Neural progenitor cell (in vitro differentiated cells): Measurements from ENCODE around the gene RAB11FIP5. TPM values are rescaled to one million over a fixed set of nuclear protein-coding genes. Genes with fewer than 3 reads are reported as not detected.

Experiments
- DNase-seq: peaks from one replicate; pipeline ENCODE4 v3.0.0-alpha.2; 2016; ENCODE audit warnings: low spot score
- H2AFZ ChIP-seq: fragments of 200-600 bp; sonication (generic); replicated peaks from 2 replicates; pipeline ENCODE4 v1.6.1; 2016; ENCODE audit warnings: antibody characterized with exemption
- H3F3A ChIP-seq: fragments of 200-600 bp; sonication (generic); 2 replicates; pipeline ENCODE4 v1.6.1; 2016; ENCODE audit warnings: antibody characterized with exemption, low read depth
- H3K27ac ChIP-seq: fragments of 200-600 bp; sonication (generic); 2 replicates; pipeline ENCODE4 v1.5.1; 2016; ENCODE audit warnings: mild to moderate bottlenecking
- H3K27me3 ChIP-seq: fragments of 200-600 bp; sonication (generic); 2 replicates; pipeline ENCODE4 v1.6.1; 2016; ENCODE audit warnings: mild to moderate bottlenecking, moderate library complexity
- H3K36me3 ChIP-seq: fragments of 200-600 bp; sonication (generic); 2 replicates; pipeline ENCODE4 v1.5.1; 2016
- H3K4me1 ChIP-seq: fragments of 200-600 bp; sonication (generic); 2 replicates; pipeline ENCODE4 v1.6.1; 2016; ENCODE audit warnings: mixed run types
- H3K4me2 ChIP-seq: fragments of 200-600 bp; sonication (generic); 2 replicates; pipeline ENCODE4 v1.6.1; 2016
- H3K4me3 ChIP-seq: fragments of 200-600 bp; sonication (generic); 2 replicates; pipeline ENCODE4 v1.5.1; 2016
- H3K79me2 ChIP-seq: fragments of 200-600 bp; sonication (generic); 2 replicates; pipeline ENCODE4 v1.6.1; 2016; ENCODE audit warnings: low read depth
- H3K9ac ChIP-seq: fragments of 200-600 bp; sonication (generic); 2 replicates; pipeline ENCODE4 v1.6.1; 2016
- H3K9me3 ChIP-seq: fragments of 200-600 bp; sonication (generic); 2 replicates; pipeline ENCODE4 v1.5.1; 2016; ENCODE audit warnings: low read depth
- H4K20me1 ChIP-seq: fragments of 200-600 bp; sonication (generic); 2 replicates; pipeline ENCODE4 v1.6.1; 2016; ENCODE audit warnings: low read depth
- H3K27ac Mint-ChIP-seq: 3 replicates; pipeline ENCODE4 v1.8.0; 2021; ENCODE audit warnings: mixed read lengths
- H3K27me3 Mint-ChIP-seq: 2 replicates; pipeline ENCODE4 v1.8.0; 2022; ENCODE audit warnings: low read depth, mild to moderate bottlenecking, inconsistent platforms, moderate library complexity, mixed read lengths; ENCODE audit not compliant: insufficient read depth
- H3K36me3 Mint-ChIP-seq: 3 replicates; pipeline ENCODE4 v1.8.0; 2021; ENCODE audit warnings: mixed read lengths
- H3K4me1 Mint-ChIP-seq: 3 replicates; pipeline ENCODE4 v1.8.0; 2021; ENCODE audit warnings: mixed read lengths
- H3K4me3 Mint-ChIP-seq: 3 replicates; pipeline ENCODE4 v1.8.0; 2021; ENCODE audit warnings: mild to moderate bottlenecking, moderate library complexity, mixed read lengths
- H3K9me3 Mint-ChIP-seq: 3 replicates; pipeline ENCODE4 v1.8.0; 2020; ENCODE audit warnings: mixed read lengths
- EZH2 ChIP-seq: fragments of 200-600 bp; sonication (generic); IDR thresholded peaks from 2 replicates; pipeline ENCODE4 v1.6.1; 2017; ENCODE audit warnings: antibody characterized with exemption, mild to moderate bottlenecking, moderate library complexity
- EZH2phosphoT487 ChIP-seq: fragments of 200-600 bp; sonication (generic); IDR thresholded peaks from 2 replicates; pipeline ENCODE4 v1.6.1; 2017; ENCODE audit warnings: antibody characterized with exemption
- total RNA-seq: library from RNA; depleted of rRNA; stranded (reverse); fragments of >200 nt; gene quantifications from 2 replicates; pipeline ENCODE4 v1.2.3, GENCODE V29; 2015; ENCODE audit warnings: low replicate concordance
- TF ChIP-seq, protein P1 (sequence below): fragments of 200-600 bp; sonication (generic); IDR thresholded peaks from 2 replicates; pipeline ENCODE4 v1.5.1; 2017; ENCODE audit warnings: antibody characterized with exemption, mild to moderate bottlenecking

Gene RAB11FIP5
- total RNA-seq, 1 donor from 2014 or later, result 4.2 TPM

DNA sequence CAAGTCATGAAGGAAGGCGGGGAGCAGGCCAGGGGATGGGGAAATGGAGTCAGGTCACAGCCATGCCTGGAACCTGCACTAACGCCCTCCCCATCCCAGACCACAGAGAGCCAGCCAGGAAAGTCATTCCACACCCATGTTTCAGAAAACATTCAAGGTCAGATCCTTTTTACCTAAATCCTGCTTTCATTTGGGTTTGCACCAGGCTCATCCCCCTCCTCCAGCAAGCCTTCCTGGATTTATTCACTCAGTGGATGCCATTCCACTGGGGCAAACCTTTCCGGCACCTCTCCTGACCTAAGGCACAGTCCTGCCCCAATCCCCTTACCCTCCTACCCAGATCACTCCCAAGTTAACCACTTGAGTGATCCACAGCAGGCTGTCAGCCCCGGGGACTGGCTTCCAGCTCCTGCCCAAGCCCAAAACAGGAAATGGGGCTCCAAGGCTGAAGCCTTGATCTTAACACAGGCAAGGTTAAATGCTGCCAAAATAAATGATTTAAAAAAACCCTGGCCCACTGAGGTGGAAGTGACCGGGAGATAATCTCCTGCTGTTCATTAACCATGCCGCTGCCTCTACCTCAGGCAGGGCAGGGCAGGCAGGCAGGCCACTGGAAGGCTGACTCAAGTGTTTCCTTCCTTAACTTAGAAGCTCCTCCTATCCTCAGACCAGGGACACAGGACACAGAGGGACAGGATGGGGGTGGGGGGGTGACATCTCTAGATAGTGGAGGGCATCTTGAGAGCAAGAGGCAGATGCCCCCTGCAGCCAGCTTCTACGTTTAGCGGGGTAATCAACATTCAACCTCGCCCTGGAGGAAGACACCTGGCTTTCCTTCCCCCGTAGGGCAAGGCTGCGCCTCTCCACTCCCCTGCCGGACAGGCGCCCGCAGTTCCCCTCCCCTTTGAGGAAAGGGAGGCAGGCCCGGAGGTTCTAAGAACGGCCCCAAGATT, 1.4 kb downstream of the RAB11FIP5 start:
- no peaks in the 10 kb centered on the region for H3K79me2 ChIP-seq
- H3K9me3 ChIP-seq, result no peaks in the 10 kb centered on the region
- H2AFZ ChIP-seq, result peak overlapping the region; percentile 97
- peak overlapping the region; percentile 93 for H3K4me3 Mint-ChIP-seq
- H3K9me3 Mint-ChIP-seq, result no peaks in the 10 kb centered on the region
- no peak overlapping the region for H3K27ac ChIP-seq
- H3K36me3 ChIP-seq, result no peaks in the 10 kb centered on the region
- peaks cover 29% of the 10 kb centered on the region for H4K20me1 ChIP-seq
- H3K4me3 ChIP-seq, result peak overlapping the region; percentile 85
- no peak for TF ChIP-seq EZH2
- TF ChIP-seq, protein P1, sequence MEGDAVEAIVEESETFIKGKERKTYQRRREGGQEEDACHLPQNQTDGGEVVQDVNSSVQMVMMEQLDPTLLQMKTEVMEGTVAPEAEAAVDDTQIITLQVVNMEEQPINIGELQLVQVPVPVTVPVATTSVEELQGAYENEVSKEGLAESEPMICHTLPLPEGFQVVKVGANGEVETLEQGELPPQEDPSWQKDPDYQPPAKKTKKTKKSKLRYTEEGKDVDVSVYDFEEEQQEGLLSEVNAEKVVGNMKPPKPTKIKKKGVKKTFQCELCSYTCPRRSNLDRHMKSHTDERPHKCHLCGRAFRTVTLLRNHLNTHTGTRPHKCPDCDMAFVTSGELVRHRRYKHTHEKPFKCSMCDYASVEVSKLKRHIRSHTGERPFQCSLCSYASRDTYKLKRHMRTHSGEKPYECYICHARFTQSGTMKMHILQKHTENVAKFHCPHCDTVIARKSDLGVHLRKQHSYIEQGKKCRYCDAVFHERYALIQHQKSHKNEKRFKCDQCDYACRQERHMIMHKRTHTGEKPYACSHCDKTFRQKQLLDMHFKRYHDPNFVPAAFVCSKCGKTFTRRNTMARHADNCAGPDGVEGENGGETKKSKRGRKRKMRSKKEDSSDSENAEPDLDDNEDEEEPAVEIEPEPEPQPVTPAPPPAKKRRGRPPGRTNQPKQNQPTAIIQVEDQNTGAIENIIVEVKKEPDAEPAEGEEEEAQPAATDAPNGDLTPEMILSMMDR, result no peak
- TF ChIP-seq EZH2phosphoT487, result no peak
- peaks cover 40% of the 10 kb centered on the region for H3K27me3 ChIP-seq
- peak; percentile 60 for DNase-seq
- H3K36me3 Mint-ChIP-seq, result peaks cover 2% of the 10 kb centered on the region
- H3K4me1 Mint-ChIP-seq, result peaks cover 20% of the 10 kb centered on the region
- H3F3A ChIP-seq, result peaks cover 37% of the 10 kb centered on the region
- H3K9ac ChIP-seq, result no peak overlapping the region
- peak overlapping the region; percentile 87 for H3K4me2 ChIP-seq
- peaks cover 9% of the 10 kb centered on the region for H3K27me3 Mint-ChIP-seq
- H3K4me1 ChIP-seq, result peaks cover 20% of the 10 kb centered on the region
- no peak overlapping the region for H3K27ac Mint-ChIP-seq

DNA sequence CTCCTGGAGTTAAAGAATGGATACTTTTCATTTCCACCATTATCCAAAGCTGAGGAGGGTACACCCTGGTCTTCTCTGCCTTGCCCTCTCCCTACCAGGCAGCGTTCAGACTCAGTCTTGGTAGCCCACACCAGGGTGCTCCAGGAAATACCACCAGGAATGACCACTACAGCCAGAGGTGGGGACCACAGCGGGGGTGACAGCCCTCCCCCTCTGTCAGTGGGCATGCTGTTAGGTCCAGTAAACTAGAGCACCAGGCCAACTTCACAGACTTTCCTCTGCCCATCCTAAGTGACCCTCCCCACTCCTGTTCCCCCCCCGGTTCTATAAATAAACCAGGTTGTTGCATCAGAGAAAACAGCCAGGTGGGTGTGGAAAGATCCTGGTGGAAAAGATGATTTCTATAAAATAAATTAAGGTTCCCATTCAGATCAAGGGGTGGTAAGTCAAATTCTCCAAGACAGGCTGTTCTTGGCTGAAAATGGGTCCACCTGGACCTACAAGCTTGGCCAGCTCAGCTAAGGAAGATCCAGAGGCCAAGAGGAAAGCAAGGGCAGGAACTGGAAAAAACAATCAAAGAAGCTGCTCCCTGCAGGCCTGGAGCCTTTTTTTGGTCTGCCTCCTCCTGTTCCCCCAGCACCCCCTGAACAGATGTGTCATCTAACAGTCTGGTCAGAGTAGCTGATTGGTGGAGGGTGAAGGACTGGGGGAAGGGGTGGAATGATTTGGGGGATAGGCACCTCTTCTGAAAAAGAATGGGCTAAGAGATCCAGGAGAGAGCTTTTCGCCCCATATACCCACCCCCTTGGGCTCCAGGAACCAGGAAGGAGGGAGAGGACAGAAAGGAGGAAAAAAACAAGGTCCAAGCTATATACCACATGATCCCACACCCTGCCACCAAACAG, 2.3 kb downstream of the RAB11FIP5 start:
- Histone ChIP-seq H2AFZ (no peak overlapping the region), H3K27me3 (peaks cover 40% of the 10 kb centered on the region), H3K79me2 (no peaks in the 10 kb centered on the region), H3K4me2 (peak overlapping the region; percentile 87), H3K4me3 (no peak overlapping the region), H3K9me3 (no peaks in the 10 kb centered on the region), H3K4me1 (peaks cover 20% of the 10 kb centered on the region), H3F3A (peaks cover 37% of the 10 kb centered on the region), H3K27ac (no peak overlapping the region), H3K36me3 (no peaks in the 10 kb centered on the region), H3K9ac (no peak overlapping the region), H4K20me1 (peaks cover 29% of the 10 kb centered on the region)
- no peak for TF ChIP-seq EZH2phosphoT487
- TF ChIP-seq, protein P1, result no peak
- no peak for TF ChIP-seq EZH2
- H3K27ac Mint-ChIP-seq, result no peak overlapping the region
- peak overlapping the region; percentile 93 for H3K4me3 Mint-ChIP-seq
- no peak for DNase-seq
- H3K36me3 Mint-ChIP-seq, result peaks cover 3% of the 10 kb centered on the region
- H3K27me3 Mint-ChIP-seq, result peaks cover 8% of the 10 kb centered on the region
- H3K9me3 Mint-ChIP-seq, result no peaks in the 10 kb centered on the region
- H3K4me1 Mint-ChIP-seq, result peaks cover 20% of the 10 kb centered on the region

DNA sequence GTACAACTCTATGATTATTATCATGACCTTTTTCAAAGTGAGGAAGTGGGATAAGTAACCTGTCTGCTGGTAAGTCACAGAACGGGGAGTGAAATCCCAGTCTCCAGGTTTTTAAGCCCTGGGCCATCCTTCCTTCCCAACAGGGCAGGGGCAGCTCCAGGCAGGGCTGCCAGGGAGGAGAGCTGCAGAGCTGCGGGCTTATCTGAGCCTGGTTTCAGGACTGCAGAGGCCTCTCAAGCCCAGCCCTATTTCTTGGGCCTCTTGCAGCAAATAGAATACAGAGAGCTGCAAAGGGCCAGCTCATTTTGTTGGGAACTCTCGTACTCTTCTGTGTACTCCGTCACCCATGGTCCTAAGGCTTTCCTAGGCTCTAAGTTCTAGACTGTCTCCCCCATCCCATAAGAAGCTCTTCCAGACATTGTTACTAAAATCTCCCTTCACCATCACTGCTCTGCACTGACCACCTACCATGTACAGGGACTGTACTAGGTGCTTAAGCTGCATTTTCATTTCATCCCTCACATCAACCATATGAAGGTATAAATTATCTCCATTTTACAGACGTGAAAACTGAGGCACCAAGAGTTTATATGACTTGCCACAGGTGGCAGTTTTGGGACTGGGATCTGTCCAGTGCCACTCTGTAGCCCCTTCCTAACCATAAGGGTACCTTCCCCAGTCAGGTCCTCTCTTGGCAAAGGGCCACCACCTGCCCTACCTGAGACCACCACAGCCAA, 3.1 kb downstream of the RAB11FIP5 start:
- Mint-ChIP-seq H3K4me1 (peaks cover 22% of the 10 kb centered on the region), H3K4me3 (no peak overlapping the region), H3K27me3 (peaks cover 8% of the 10 kb centered on the region), H3K27ac (no peak overlapping the region), H3K36me3 (peaks cover 3% of the 10 kb centered on the region), H3K9me3 (no peaks in the 10 kb centered on the region)
- peaks cover 40% of the 10 kb centered on the region for H3K27me3 ChIP-seq
- H3F3A ChIP-seq, result peaks cover 37% of the 10 kb centered on the region
- H2AFZ ChIP-seq, result no peak overlapping the region
- no peak for DNase-seq
- TF ChIP-seq EZH2 (no peak), EZH2phosphoT487 (no peak)
- TF ChIP-seq, protein P1, result no peak
- H3K27ac ChIP-seq, result no peak overlapping the region
- no peak overlapping the region for H3K4me2 ChIP-seq
- H3K9me3 ChIP-seq, result no peaks in the 10 kb centered on the region
- no peak overlapping the region for H3K9ac ChIP-seq
- no peak overlapping the region for H3K4me3 ChIP-seq
- H4K20me1 ChIP-seq, result peaks cover 31% of the 10 kb centered on the region
- no peaks in the 10 kb centered on the region for H3K36me3 ChIP-seq
- H3K4me1 ChIP-seq, result peaks cover 20% of the 10 kb centered on the region
- no peaks in the 10 kb centered on the region for H3K79me2 ChIP-seq
